Activated naive CD4-positive, alpha-beta T cell treated with anti-CD3 and anti-CD28 coated beads, Interleukin-2, amount 10 ng/mL, durations not matched to agents 7 days and 5 days (primary cell): ENCODE measurements around the gene MCM7.
A peak's percentile ranks its signal among the peaks of the same experiment; 100 is the strongest.

Source experiments
- CTCF ChIA-PET: fragments of 350-600 bp; sonication (Branson Sonifier 250); formaldehyde crosslinking; loops from one replicate; lab custom pipeline; 2021; ENCODE audit warnings: antibody characterized with exemption; lab: Charles Lee
- DNase-seq: peaks from one replicate; pipeline ENCODE4 v3.0.0-alpha.2; 2020
- H3K27ac Mint-ChIP-seq: one replicate; pipeline ENCODE4 v1.8.0; 2021; ENCODE audit warnings: mild to moderate bottlenecking, moderate library complexity, mixed read lengths
- H3K27me3 Mint-ChIP-seq: one replicate; pipeline ENCODE4 v1.8.0; 2021; ENCODE audit warnings: mild to moderate bottlenecking, mixed read lengths
- H3K36me3 Mint-ChIP-seq: one replicate; pipeline ENCODE4 v1.8.0; 2021; ENCODE audit warnings: mixed read lengths
- H3K4me1 Mint-ChIP-seq: one replicate; pipeline ENCODE4 v1.8.0; 2021; ENCODE audit warnings: mixed read lengths
- H3K4me3 Mint-ChIP-seq: one replicate; pipeline ENCODE4 v1.8.0; 2021; ENCODE audit warnings: mild to moderate bottlenecking, moderate library complexity, mixed read lengths
- H3K9me3 Mint-ChIP-seq: one replicate; pipeline ENCODE4 v1.8.0; 2021; ENCODE audit warnings: mixed read lengths

The MCM7 gene

GRCh38 chr7:100095289-100095688 lies 5.9 kb downstream of the MCM7 start:
- Mint-ChIP-seq H3K4me1 (peaks cover 52% of the 10 kb centered on the region), H3K4me3 (no peak overlapping the region), H3K27ac (no peak overlapping the region), H3K36me3 (peaks cover 92% of the 10 kb centered on the region), H3K9me3 (no peaks in the 10 kb centered on the region), H3K27me3 (no peaks in the 10 kb centered on the region)
- DNase-seq, result no peak
- CTCF ChIA-PET, result interaction anchor here (1.3 kb wide), 1 partner anchor 20 kb away, joined by 3 read pairs; no protein-coding TSS in a partner anchor

- H3K4me1 Mint-ChIP-seq, result peaks cover 48% of the 10 kb centered on the region
- H3K4me3 Mint-ChIP-seq, result no peak overlapping the region
- no peaks in the 10 kb centered on the region for H3K27me3 Mint-ChIP-seq
- CTCF ChIA-PET, result no interaction called here
- DNase-seq, result no peak
- H3K27ac Mint-ChIP-seq, result no peak overlapping the region
- peaks cover 87% of the 10 kb centered on the region for H3K36me3 Mint-ChIP-seq
- H3K9me3 Mint-ChIP-seq, result no peaks in the 10 kb centered on the region
Measured at GRCh38 chr7:100093925-100094486, 7.2 kb downstream of the MCM7 start.

GRCh38 chr7:100093498-100093897 lies 7.7 kb downstream of the MCM7 start:
- H3K36me3 Mint-ChIP-seq, result peaks cover 82% of the 10 kb centered on the region
- CTCF ChIA-PET, result interaction anchor here (0.6 kb wide), 1 partner anchor 49 kb away, joined by 3 read pairs; no protein-coding TSS in a partner anchor
- H3K4me1 Mint-ChIP-seq, result peaks cover 43% of the 10 kb centered on the region
- no peak overlapping the region for H3K4me3 Mint-ChIP-seq
- H3K27me3 Mint-ChIP-seq, result no peaks in the 10 kb centered on the region
- H3K27ac Mint-ChIP-seq, result no peak overlapping the region
- H3K9me3 Mint-ChIP-seq, result no peaks in the 10 kb centered on the region
- no peak for DNase-seq

GRCh38 chr7:100093054-100093453 lies 8.1 kb downstream of the MCM7 start:
- Mint-ChIP-seq H3K4me1 (peaks cover 44% of the 10 kb centered on the region), H3K27me3 (no peaks in the 10 kb centered on the region), H3K27ac (no peak overlapping the region), H3K4me3 (no peak overlapping the region), H3K36me3 (peaks cover 78% of the 10 kb centered on the region), H3K9me3 (no peaks in the 10 kb centered on the region)
- DNase-seq, result no peak
- CTCF ChIA-PET, result interaction anchor here (0.6 kb wide), 1 partner anchor 50 kb away, joined by 3 read pairs; no protein-coding TSS in a partner anchor

- H3K27ac Mint-ChIP-seq, result peak overlapping the region; percentile 62
- peaks cover 39% of the 10 kb centered on the region for H3K4me1 Mint-ChIP-seq
- peaks cover 66% of the 10 kb centered on the region for H3K36me3 Mint-ChIP-seq
- H3K4me3 Mint-ChIP-seq, result peak overlapping the region; percentile 18
- no peak for DNase-seq
- H3K9me3 Mint-ChIP-seq, result no peaks in the 10 kb centered on the region
- CTCF ChIA-PET, result interaction anchor here (1.4 kb wide), 1 partner anchor 41 kb away, joined by 3 read pairs; no protein-coding TSS in a partner anchor
- H3K27me3 Mint-ChIP-seq, result no peaks in the 10 kb centered on the region
Measured at GRCh38 chr7:100091411-100092181, 9.6 kb downstream of the MCM7 start.

GRCh38 chr7:100090527-100091410 lies 10.4 kb downstream of the MCM7 start:
- Mint-ChIP-seq H3K27ac (peak overlapping the region; percentile 62), H3K36me3 (peaks cover 60% of the 10 kb centered on the region), H3K27me3 (peaks cover 3% of the 10 kb centered on the region), H3K4me1 (peaks cover 39% of the 10 kb centered on the region), H3K4me3 (peak overlapping the region; percentile 48), H3K9me3 (no peaks in the 10 kb centered on the region)
- no peak for DNase-seq
- CTCF ChIA-PET, result interaction anchor here (1.1 to 1.4 kb wide), 2 partner anchors 40 to 42 kb away, joined by 3 read pairs; no protein-coding TSS in a partner anchor

GRCh38 chr7:100089458-100090196 lies 11.6 kb downstream of the MCM7 start:
- no peak for DNase-seq
- H3K27me3 Mint-ChIP-seq, result peaks cover 15% of the 10 kb centered on the region
- peak overlapping the region; percentile 88 for H3K27ac Mint-ChIP-seq
- peaks cover 48% of the 10 kb centered on the region for H3K36me3 Mint-ChIP-seq
- H3K4me1 Mint-ChIP-seq, result peaks cover 34% of the 10 kb centered on the region
- CTCF ChIA-PET, result interaction anchor here (1.1 to 1.3 kb wide), 2 partner anchors 11 to 41 kb away, joined by 3 read pairs; no protein-coding TSS in a partner anchor
- peak overlapping the region; percentile 84 for H3K4me3 Mint-ChIP-seq
- no peaks in the 10 kb centered on the region for H3K9me3 Mint-ChIP-seq

GRCh38 chr7:100088621-100089457 lies 12.4 kb downstream of the MCM7 start, which contains the start of gene COPS6:
COPS6 (plus strand) TSS chr7:100088969; CDS start chr7:100088991, 22 bp downstream.
- peaks cover 34% of the 10 kb centered on the region for H3K4me1 Mint-ChIP-seq
- DNase-seq, result peak; percentile 88
- H3K4me3 Mint-ChIP-seq, result peak within 1 kb of the TSS; percentile 84
- H3K36me3 Mint-ChIP-seq, result peaks cover 43% of the 10 kb centered on the region
- no peaks in the 10 kb centered on the region for H3K9me3 Mint-ChIP-seq
- H3K27me3 Mint-ChIP-seq, result peaks cover 20% of the 10 kb centered on the region
- peak within 1 kb of the TSS; percentile 88 for H3K27ac Mint-ChIP-seq
- CTCF ChIA-PET, result interaction anchor here (0.6 to 1.3 kb wide), 2 partner anchors 12 to 13 kb away, joined by 3 read pairs; no protein-coding TSS in a partner anchor

- Mint-ChIP-seq H3K27ac (peak overlapping the region; percentile 88), H3K36me3 (peaks cover 36% of the 10 kb centered on the region), H3K9me3 (no peaks in the 10 kb centered on the region), H3K4me3 (peak overlapping the region; percentile 84), H3K27me3 (peaks cover 27% of the 10 kb centered on the region), H3K4me1 (peaks cover 32% of the 10 kb centered on the region)
- no peak for DNase-seq
- CTCF ChIA-PET, result interaction anchor here (0.6 kb wide), 1 partner anchor 13 kb away, joined by 3 read pairs; no protein-coding TSS in a partner anchor
Measured at GRCh38 chr7:100088095-100088620, 13.0 kb downstream of the MCM7 start.

GRCh38 chr7:100087055-100087750 lies 14.0 kb downstream of the MCM7 start:
- CTCF ChIA-PET, result interaction anchor here (1.0 kb wide), 1 partner anchor 172 kb away, joined by 3 read pairs; no protein-coding TSS in a partner anchor
- DNase-seq, result no peak
- H3K27ac Mint-ChIP-seq, result no peak overlapping the region

GRCh38 chr7:100085515-100085914 lies 15.7 kb downstream of the MCM7 start:
- no peak overlapping the region for H3K27ac Mint-ChIP-seq
- peaks cover 29% of the 10 kb centered on the region for H3K27me3 Mint-ChIP-seq
- H3K9me3 Mint-ChIP-seq, result no peaks in the 10 kb centered on the region
- H3K4me1 Mint-ChIP-seq, result peaks cover 41% of the 10 kb centered on the region
- DNase-seq, result no peak
- H3K36me3 Mint-ChIP-seq, result peaks cover 13% of the 10 kb centered on the region
- H3K4me3 Mint-ChIP-seq, result no peak overlapping the region
- CTCF ChIA-PET, result interaction anchor here (1.2 kb wide), 1 partner anchor 16 kb away, joined by 3 read pairs; the partner anchor contains the start of genes AP4M1 and MCM7

More at GRCh38 chr7:100087055-100087750, 14.0 kb downstream of the MCM7 start:
- H3K4me1 Mint-ChIP-seq, result peaks cover 40% of the 10 kb centered on the region
- H3K36me3 Mint-ChIP-seq, result peaks cover 26% of the 10 kb centered on the region
- H3K27me3 Mint-ChIP-seq, result peaks cover 29% of the 10 kb centered on the region
- no peaks in the 10 kb centered on the region for H3K9me3 Mint-ChIP-seq
- peak overlapping the region; percentile 27 for H3K4me3 Mint-ChIP-seq
